ENCODE data around the gene ACO2. TPM values are rescaled to one million over a fixed set of nuclear protein-coding genes. Genes with fewer than 3 reads are reported as not detected.
A peak's percentile ranks its signal among the peaks of the same experiment; 100 is the strongest.

ACO2 gene
- total and polyA plus RNA-seq, 2 of the 13 experiments (the other 11 are each of a cell fraction or from before 2014, with no cell fraction given), result 19.2 to 45.6 TPM

GRCh38 chr22:41444360-41445128 lies 24.4 kb upstream of the ACO2 start (continued):
- TF ChIP-seq ZNF350 (CRISPR knock-in tag; IDR thresholded peaks at IDR 0.05; ENCODE audit: borderline replicate concordance, low read depth) (no peak), SMYD3 (CRISPR knock-in tag; IDR thresholded peaks at IDR 0.05) (no peak), STAT6 (CRISPR knock-in tag; IDR thresholded peaks at IDR 0.05; ENCODE audit: borderline replicate concordance) (no peak), ZNF782 (CRISPR knock-in tag; IDR thresholded peaks at IDR 0.05; ENCODE audit: borderline replicate concordance) (no peak; the same call in 1 of the 2 replicates), ERF (CRISPR knock-in tag; IDR thresholded peaks at IDR 0.05) (no peak; the same call in 1 of the 2 replicates), TAF15 (IDR thresholded peaks at IDR 0.05; ENCODE audit: low read depth, low read length, poor library complexity, severe bottlenecking) (no peak), GTF3A (CRISPR knock-in tag; conservative IDR thresholded peaks at IDR 0.05) (no peak), ZNF343 (CRISPR knock-in tag; IDR thresholded peaks at IDR 0.05) (no peak), RFX1 (IDR thresholded peaks at IDR 0.05) (no peak), TOPORS (CRISPR knock-in tag; IDR thresholded peaks at IDR 0.05) (no peak)
- TF ChIP-seq, protein P1, sequence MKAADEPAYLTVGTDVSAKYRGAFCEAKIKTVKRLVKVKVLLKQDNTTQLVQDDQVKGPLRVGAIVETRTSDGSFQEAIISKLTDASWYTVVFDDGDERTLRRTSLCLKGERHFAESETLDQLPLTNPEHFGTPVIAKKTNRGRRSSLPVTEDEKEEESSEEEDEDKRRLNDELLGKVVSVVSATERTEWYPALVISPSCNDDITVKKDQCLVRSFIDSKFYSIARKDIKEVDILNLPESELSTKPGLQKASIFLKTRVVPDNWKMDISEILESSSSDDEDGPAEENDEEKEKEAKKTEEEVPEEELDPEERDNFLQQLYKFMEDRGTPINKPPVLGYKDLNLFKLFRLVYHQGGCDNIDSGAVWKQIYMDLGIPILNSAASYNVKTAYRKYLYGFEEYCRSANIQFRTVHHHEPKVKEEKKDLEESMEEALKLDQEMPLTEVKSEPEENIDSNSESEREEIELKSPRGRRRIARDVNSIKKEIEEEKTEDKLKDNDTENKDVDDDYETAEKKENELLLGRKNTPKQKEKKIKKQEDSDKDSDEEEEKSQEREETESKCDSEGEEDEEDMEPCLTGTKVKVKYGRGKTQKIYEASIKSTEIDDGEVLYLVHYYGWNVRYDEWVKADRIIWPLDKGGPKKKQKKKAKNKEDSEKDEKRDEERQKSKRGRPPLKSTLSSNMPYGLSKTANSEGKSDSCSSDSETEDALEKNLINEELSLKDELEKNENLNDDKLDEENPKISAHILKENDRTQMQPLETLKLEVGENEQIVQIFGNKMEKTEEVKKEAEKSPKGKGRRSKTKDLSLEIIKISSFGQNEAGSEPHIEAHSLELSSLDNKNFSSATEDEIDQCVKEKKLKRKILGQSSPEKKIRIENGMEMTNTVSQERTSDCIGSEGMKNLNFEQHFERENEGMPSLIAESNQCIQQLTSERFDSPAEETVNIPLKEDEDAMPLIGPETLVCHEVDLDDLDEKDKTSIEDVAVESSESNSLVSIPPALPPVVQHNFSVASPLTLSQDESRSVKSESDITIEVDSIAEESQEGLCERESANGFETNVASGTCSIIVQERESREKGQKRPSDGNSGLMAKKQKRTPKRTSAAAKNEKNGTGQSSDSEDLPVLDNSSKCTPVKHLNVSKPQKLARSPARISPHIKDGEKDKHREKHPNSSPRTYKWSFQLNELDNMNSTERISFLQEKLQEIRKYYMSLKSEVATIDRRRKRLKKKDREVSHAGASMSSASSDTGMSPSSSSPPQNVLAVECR (CRISPR knock-in tag; IDR thresholded peaks at IDR 0.05; ENCODE audit: borderline replicate concordance), result peak; percentile 48; the same call in 1 of the 2 replicates
- TF ChIP-seq, protein P2, sequence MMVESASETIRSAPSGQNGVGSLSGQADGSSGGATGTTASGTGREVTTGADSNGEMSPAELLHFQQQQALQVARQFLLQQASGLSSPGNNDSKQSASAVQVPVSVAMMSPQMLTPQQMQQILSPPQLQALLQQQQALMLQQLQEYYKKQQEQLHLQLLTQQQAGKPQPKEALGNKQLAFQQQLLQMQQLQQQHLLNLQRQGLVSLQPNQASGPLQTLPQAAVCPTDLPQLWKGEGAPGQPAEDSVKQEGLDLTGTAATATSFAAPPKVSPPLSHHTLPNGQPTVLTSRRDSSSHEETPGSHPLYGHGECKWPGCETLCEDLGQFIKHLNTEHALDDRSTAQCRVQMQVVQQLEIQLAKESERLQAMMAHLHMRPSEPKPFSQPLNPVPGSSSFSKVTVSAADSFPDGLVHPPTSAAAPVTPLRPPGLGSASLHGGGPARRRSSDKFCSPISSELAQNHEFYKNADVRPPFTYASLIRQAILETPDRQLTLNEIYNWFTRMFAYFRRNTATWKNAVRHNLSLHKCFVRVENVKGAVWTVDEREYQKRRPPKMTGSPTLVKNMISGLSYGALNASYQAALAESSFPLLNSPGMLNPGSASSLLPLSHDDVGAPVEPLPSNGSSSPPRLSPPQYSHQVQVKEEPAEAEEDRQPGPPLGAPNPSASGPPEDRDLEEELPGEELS (CRISPR knock-in tag; IDR thresholded peaks at IDR 0.05), result no peak
- TF ChIP-seq, protein P3, sequence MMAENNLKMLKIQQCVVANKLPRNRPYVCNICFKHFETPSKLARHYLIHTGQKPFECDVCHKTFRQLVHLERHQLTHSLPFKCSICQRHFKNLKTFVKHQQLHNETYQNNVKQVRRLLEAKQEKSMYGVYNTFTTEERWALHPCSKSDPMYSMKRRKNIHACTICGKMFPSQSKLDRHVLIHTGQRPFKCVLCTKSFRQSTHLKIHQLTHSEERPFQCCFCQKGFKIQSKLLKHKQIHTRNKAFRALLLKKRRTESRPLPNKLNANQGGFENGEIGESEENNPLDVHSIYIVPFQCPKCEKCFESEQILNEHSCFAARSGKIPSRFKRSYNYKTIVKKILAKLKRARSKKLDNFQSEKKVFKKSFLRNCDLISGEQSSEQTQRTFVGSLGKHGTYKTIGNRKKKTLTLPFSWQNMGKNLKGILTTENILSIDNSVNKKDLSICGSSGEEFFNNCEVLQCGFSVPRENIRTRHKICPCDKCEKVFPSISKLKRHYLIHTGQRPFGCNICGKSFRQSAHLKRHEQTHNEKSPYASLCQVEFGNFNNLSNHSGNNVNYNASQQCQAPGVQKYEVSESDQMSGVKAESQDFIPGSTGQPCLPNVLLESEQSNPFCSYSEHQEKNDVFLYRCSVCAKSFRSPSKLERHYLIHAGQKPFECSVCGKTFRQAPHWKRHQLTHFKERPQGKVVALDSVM (CRISPR knock-in tag; IDR thresholded peaks at IDR 0.05), result no peak

Measured in HepG2 (cell line).